Lung (tissue), 16 donors: ENCODE data around the gene PGBD4. TPM values are rescaled to one million over a fixed set of nuclear protein-coding genes. Genes with fewer than 3 reads are reported as not detected.

Source experiments
- ATAC-seq: fragments of 200-7000 bp; cut with Tn5 transposase; one replicate; pipeline ENCODE4 v1.9.1; 2020; ENCODE audit warnings: moderate number of reproducible peaks; ENCODE audit not compliant: insufficient read depth, low FRiP score
- DNase-seq, 3 donors: peaks; one replicate each; pipeline ENCODE4 v3.0.0-alpha.2; 2013 to 2017
- H3K27ac ChIP-seq, 2 donors: one replicate each; pipeline ENCODE4 v1.5.1; 2013; ENCODE audit warnings: mild to moderate bottlenecking in 2 of 2, moderate library complexity in 2 of 2, control low read depth in 1 of 2, inconsistent platforms in 1 of 2, low read depth in 1 of 2, low read length in 1 of 2
- H3K27me3 ChIP-seq, 3 donors: one replicate each; pipeline ENCODE4 v1.5.1; 2013; ENCODE audit warnings: low read length in 2 of 3; ENCODE audit not compliant: control insufficient read depth in 3 of 3, insufficient read depth in 3 of 3
- H3K36me3 ChIP-seq, 4 donors: one replicate each; pipeline ENCODE4 v1.5.1; 2013; ENCODE audit warnings: low read length in 4 of 4, mild to moderate bottlenecking in 1 of 4, moderate library complexity in 1 of 4; ENCODE audit not compliant: control insufficient read depth in 4 of 4, insufficient read depth in 4 of 4
- H3K4me1 ChIP-seq, 5 donors: one replicate each; pipeline ENCODE4 v1.5.1; 2013; ENCODE audit warnings: low read length in 5 of 5, mild to moderate bottlenecking in 2 of 5, moderate library complexity in 1 of 5; ENCODE audit not compliant: control insufficient read depth in 5 of 5, insufficient read depth in 5 of 5
- H3K4me3 ChIP-seq: one replicate; pipeline ENCODE4 v1.5.1; 2013; ENCODE audit warnings: mild to moderate bottlenecking, control low read depth, moderate library complexity
- H3K9ac ChIP-seq, 2 donors: one replicate each; pipeline ENCODE4 v1.5.1; 2013; ENCODE audit warnings: low read length in 2 of 2, control low read depth in 1 of 2; ENCODE audit not compliant: insufficient read depth in 1 of 2
- H3K9me3 ChIP-seq, 4 donors: one replicate each; pipeline ENCODE4 v1.5.1; 2013; ENCODE audit warnings: low read length in 3 of 4, mild to moderate bottlenecking in 1 of 4, moderate library complexity in 1 of 4; ENCODE audit not compliant: control insufficient read depth in 4 of 4, insufficient read depth in 3 of 4
- WGBS, 2 donors: extraction: QIAGEN DNeasy Blood & Tissue Kit; methylation state at CpG; one replicate each; pipeline ENCODE4 v1.1.7; 2013; 5-methylcytosine and 5-hydroxymethylcytosine counted together
- long read RNA-seq, 5 donors: transcript quantifications; one replicate each; lab custom pipeline, GENCODE V29; 2026
- polyA plus RNA-seq, 2 donors: library from polyadenylated mRNA; stranded (reverse); fragments of 200-250 nt; gene quantifications; one replicate each; pipeline ENCODE4 v1.2.1, GENCODE V29; 2013
- total RNA-seq, 2 donors: library from RNA; depleted of rRNA in 1 of 2; stranded (reverse); fragments of >200 nt in 1 of 2; gene quantifications; one replicate each; pipeline ENCODE4 v1.2.1, GENCODE V29; 2014 to 2021
- TF ChIP-seq, protein P1 (sequence below): IDR thresholded peaks from 2 replicates; pipeline ENCODE4 v1.5.1; 2012; ENCODE audit warnings: mild to moderate bottlenecking; ENCODE audit errors: control extremely low read depth, extremely low read depth
- donor health status: control.
- donor health status: control.
- donor health status: Bipolar disorder and iron deficiency.
- donor health status: healthy.
- donor health status: DM: yes; HTN: yes; CAD: no.

Gene PGBD4
- total RNA-seq (1 to 10 TPM; 1.5 to 1.8 TPM), polyA plus RNA-seq (under 1 TPM; 0.63 to 0.89 TPM)
- long read RNA-seq, donor 1, full-length matches to known transcripts = 5 of 5 reads
- long read RNA-seq, donor 1, partial matches to known transcripts = 0 of 5 reads
- long read RNA-seq, donor 1, other reads (novel, unspliced or antisense) = 0 of 5 reads
- long read RNA-seq, donor 2, full-length matches to known transcripts = 2 of 2 reads
- long read RNA-seq, donor 2, partial matches to known transcripts = 0 of 2 reads
- long read RNA-seq, donor 2, other reads (novel, unspliced or antisense) = 0 of 2 reads
- long read RNA-seq, donor 3, full-length matches to known transcripts = 2 of 2 reads
- long read RNA-seq, donor 3, partial matches to known transcripts = 0 of 2 reads
- long read RNA-seq, donor 3, other reads (novel, unspliced or antisense) = 0 of 2 reads
- long read RNA-seq, donor 4, full-length matches to known transcripts = 2 of 2 reads
- long read RNA-seq, donor 4, partial matches to known transcripts = 0 of 2 reads
- long read RNA-seq, donor 4, other reads (novel, unspliced or antisense) = 0 of 2 reads
- long read RNA-seq, donor 5, full-length matches to known transcripts = 5 of 5 reads
- long read RNA-seq, donor 5, partial matches to known transcripts = 0 of 5 reads
- long read RNA-seq, donor 5, other reads (novel, unspliced or antisense) = 0 of 5 reads

DNA sequence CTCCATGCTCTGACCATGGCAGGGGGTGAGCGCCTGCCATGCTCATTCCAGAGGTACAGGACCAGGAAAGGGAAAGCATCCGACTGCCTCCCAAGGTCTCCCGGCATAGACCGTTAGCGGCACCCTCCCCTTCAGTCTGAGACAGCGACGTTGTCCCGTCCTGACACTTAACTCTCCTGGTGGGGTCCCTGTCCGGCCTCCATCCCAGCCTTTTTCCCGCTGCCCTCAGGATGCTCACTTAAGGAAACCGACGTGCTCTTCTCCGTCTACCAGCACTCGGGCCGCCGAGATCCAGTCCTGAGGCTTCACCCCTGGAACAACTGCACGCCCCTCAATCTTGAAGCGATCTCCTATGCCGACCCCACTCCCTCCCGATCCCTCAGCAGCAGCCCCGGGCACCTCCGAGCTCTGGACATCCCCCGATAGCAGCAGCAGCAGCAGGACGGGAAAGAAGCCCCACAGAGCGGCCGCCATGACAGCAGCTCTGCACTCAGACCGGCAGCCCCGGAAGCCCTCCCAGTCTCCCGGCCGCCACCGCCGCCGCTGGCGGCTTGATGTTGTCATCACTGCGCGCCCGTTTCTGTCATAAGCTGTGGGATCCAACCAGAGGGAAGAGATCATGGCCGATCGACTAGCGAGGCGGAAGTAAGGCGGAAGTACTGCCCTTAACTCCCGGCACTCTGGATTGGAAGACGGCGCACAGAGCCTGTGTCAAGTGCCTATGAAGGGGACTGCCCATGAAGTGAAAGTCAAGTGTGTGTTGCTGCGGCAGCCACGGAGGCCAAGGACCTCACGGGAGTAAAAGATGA lies at the start of gene PGBD4, which contains the start of gene EMC7:
Gene PGBD4, plus strand, starts transcription at position 718 of the 809 bp plus-strand sequence. CDS start 449 bp downstream, outside the sequence.
Gene EMC7, minus strand, starts transcription at position 497 of the 809 bp plus-strand sequence. Its CDS starts 23 bp downstream, at position 474.
- peak within 1 kb of the TSS; percentile 91 for H3K4me3 ChIP-seq
- H3K9me3 ChIP-seq = peaks cover 0 to 3% (median 0%) of the 10 kb centered on the region in 4 donors
- peaks cover 0 to 4% (median 0%) of the 10 kb centered on the region in 4 donors for H3K36me3 ChIP-seq
- WGBS, 2 donors = 0 to 1% methylated on average over 47 to 48 of the region's 48 CpGs
- peak within 1 kb of the TSS; percentile 83 to 97 for H3K27ac ChIP-seq
- TF ChIP-seq, protein P1, sequence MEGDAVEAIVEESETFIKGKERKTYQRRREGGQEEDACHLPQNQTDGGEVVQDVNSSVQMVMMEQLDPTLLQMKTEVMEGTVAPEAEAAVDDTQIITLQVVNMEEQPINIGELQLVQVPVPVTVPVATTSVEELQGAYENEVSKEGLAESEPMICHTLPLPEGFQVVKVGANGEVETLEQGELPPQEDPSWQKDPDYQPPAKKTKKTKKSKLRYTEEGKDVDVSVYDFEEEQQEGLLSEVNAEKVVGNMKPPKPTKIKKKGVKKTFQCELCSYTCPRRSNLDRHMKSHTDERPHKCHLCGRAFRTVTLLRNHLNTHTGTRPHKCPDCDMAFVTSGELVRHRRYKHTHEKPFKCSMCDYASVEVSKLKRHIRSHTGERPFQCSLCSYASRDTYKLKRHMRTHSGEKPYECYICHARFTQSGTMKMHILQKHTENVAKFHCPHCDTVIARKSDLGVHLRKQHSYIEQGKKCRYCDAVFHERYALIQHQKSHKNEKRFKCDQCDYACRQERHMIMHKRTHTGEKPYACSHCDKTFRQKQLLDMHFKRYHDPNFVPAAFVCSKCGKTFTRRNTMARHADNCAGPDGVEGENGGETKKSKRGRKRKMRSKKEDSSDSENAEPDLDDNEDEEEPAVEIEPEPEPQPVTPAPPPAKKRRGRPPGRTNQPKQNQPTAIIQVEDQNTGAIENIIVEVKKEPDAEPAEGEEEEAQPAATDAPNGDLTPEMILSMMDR = no peak
- H3K9ac ChIP-seq = peak within 1 kb of the TSS; percentile 93 to 96
- H3K4me1 ChIP-seq = peaks cover 0 to 7% (median 4%) of the 10 kb centered on the region in 5 donors
- ATAC-seq = peak; percentile 97
- no peaks in the 10 kb centered on the region for H3K27me3 ChIP-seq
- DNase-seq = peak; percentile 99 to 100 (median 99)

DNA sequence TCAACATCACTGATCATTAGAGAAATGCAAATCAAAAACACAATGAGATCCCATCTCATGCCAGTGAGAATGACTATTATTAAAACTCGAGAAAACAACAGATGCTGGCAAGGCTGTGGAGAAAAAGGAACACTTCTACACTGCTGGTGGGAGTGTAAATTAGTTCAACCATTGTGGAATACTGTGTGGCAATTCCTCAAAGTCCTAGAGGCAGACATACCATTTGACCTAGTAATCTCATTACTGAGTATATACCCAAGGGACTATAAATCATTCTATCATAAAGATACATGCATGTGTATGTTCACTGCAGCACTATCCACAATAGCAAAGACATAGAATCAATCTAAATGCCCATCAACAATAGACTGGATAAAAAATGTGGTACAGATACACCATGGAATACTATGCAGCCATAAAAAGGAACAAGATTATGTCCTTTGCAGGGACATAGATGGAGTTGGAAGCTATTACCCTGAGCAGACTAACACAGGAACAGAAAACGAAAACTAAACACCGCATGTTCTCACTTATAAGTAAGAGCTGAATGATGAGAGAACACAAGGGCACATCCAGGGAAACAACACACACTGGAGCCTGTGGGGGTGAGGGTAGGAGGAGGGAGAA lies 47.7 kb upstream of the PGBD4 start:
- H3K9ac ChIP-seq = no peak overlapping the region
- H3K27me3 ChIP-seq = no peaks in the 10 kb centered on the region
- peaks cover 0 to 9% (median 0%) of the 10 kb centered on the region in 4 donors for H3K9me3 ChIP-seq
- no peaks in the 10 kb centered on the region for H3K4me1 ChIP-seq
- no peak for ATAC-seq
- 96 to 97% methylated on average over 3 of the region's 3 CpGs for WGBS, 2 donors
- no peak for DNase-seq
- H3K4me3 ChIP-seq = no peak overlapping the region
- H3K36me3 ChIP-seq = no peaks in the 10 kb centered on the region
- TF ChIP-seq, protein P1 = no peak
- H3K27ac ChIP-seq = no peak overlapping the region

DNA sequence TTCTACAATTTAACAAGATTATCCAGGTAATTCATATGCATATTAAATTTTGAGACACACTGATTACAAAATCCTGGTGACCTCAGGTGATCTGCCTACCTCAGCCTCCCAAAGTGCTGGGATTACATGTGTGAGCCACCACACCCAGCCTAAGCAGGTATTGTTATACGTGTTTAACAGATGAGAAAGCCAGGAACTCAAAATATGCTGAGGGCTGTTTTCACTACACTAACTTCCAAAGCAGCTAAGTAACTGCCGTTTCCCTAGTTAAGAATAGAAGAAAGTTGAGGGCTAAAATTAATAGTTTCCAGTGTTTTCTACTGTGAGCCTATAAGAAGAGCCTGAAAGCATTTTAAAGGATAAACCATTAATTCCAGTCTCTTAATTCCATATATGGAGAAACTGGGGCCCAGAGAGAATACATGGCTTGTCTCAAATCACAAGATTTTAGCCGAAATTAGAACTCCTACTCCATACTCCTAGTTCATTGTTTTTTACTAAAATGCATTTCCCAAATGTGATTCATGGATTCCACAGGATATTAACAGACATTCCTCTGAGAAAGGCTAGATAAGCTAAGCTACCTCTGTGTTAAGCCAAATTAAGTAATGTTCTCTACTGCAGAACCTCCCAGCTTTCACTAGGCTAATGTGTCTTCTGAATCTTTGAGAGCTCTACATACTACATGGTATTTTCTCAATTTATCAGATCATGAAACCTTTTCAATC lies 45.9 kb upstream of the PGBD4 start:
- 76 to 89% methylated on average over 3 of the region's 3 CpGs for WGBS, 2 donors
- ATAC-seq = no peak
- TF ChIP-seq, protein P1 = no peak
- H3K4me1 ChIP-seq = no peaks in the 10 kb centered on the region
- H3K9me3 ChIP-seq = no peaks in the 10 kb centered on the region
- no peaks in the 10 kb centered on the region for H3K27me3 ChIP-seq
- H3K27ac ChIP-seq = no peak overlapping the region
- no peaks in the 10 kb centered on the region for H3K36me3 ChIP-seq
- H3K4me3 ChIP-seq = no peak overlapping the region
- DNase-seq = no peak
- H3K9ac ChIP-seq = no peak overlapping the region
